Measurements from ENCODE around the gene AIF1.

The AIF1 gene

GRCh38 chr6:31614684-31615578, at the start of gene AIF1:
TSS of gene AIF1 (plus strand) at chr6:31615234. CDS start at chr6:31615330, 96 bp downstream.
- Histone ChIP-seq H3K27me3 (ENCODE audit: control insufficient read depth, insufficient read depth, low read length) (no peaks in the 10 kb centered on the region), H3K9me3 (ENCODE audit: control insufficient read depth, insufficient read depth, low read length) (no peaks in the 10 kb centered on the region), H3K4me3 (ENCODE audit: low read depth, low read length) (no peak within 1 kb of the TSS), H3K27ac (ENCODE audit: low read depth, low read length) (no peak within 1 kb of the TSS), H3K36me3 (ENCODE audit: control insufficient read depth, insufficient read depth, low read length) (no peaks in the 10 kb centered on the region), H3K4me1 (ENCODE audit: control insufficient read depth, insufficient read depth, low read length) (no peaks in the 10 kb centered on the region), H3K9ac (ENCODE audit: low read depth, low read length) (no peak within 1 kb of the TSS)

GRCh38 chr6:31567531-31568370, 47.3 kb upstream of the AIF1 start:
- no peak overlapping the region for H3K4me3 ChIP-seq (ENCODE audit: low read depth, low read length)
- H3K4me1 ChIP-seq (ENCODE audit: control insufficient read depth, insufficient read depth, low read length), result peaks cover 10% of the 10 kb centered on the region; the same call in 1 of the 2 replicates
- H3K27me3 ChIP-seq (ENCODE audit: control insufficient read depth, insufficient read depth, low read length), result no peaks in the 10 kb centered on the region
- H3K9ac ChIP-seq (ENCODE audit: low read depth, low read length), result no peak overlapping the region
- H3K27ac ChIP-seq (ENCODE audit: low read depth, low read length), result no peak overlapping the region
- H3K36me3 ChIP-seq (ENCODE audit: control insufficient read depth, insufficient read depth, low read length), result no peaks in the 10 kb centered on the region
- H3K9me3 ChIP-seq (ENCODE audit: control insufficient read depth, insufficient read depth, low read length), result no peaks in the 10 kb centered on the region

- no peaks in the 10 kb centered on the region for H3K9me3 ChIP-seq (ENCODE audit: control insufficient read depth, insufficient read depth, low read length)
- H3K36me3 ChIP-seq (ENCODE audit: control insufficient read depth, insufficient read depth, low read length), result no peaks in the 10 kb centered on the region
- no peak overlapping the region for H3K4me3 ChIP-seq (ENCODE audit: low read depth, low read length)
- no peak overlapping the region for H3K27ac ChIP-seq (ENCODE audit: low read depth, low read length)
- H3K27me3 ChIP-seq (ENCODE audit: control insufficient read depth, insufficient read depth, low read length), result no peaks in the 10 kb centered on the region
- no peak overlapping the region for H3K9ac ChIP-seq (ENCODE audit: low read depth, low read length)
- H3K4me1 ChIP-seq (ENCODE audit: control insufficient read depth, insufficient read depth, low read length), result peaks cover 10% of the 10 kb centered on the region; the same call in 1 of the 2 replicates
Observed at GRCh38 chr6:31568537-31568961, 46.5 kb upstream of the AIF1 start.

GRCh38 chr6:31569861-31570536, 45.0 kb upstream of the AIF1 start:
- H3K36me3 ChIP-seq (ENCODE audit: control insufficient read depth, insufficient read depth, low read length), result no peaks in the 10 kb centered on the region
- H3K27me3 ChIP-seq (ENCODE audit: control insufficient read depth, insufficient read depth, low read length), result no peaks in the 10 kb centered on the region
- H3K9ac ChIP-seq (ENCODE audit: low read depth, low read length), result no peak overlapping the region
- no peak overlapping the region for H3K4me3 ChIP-seq (ENCODE audit: low read depth, low read length)
- peaks cover 10% of the 10 kb centered on the region; the same call in 1 of the 2 replicates for H3K4me1 ChIP-seq (ENCODE audit: control insufficient read depth, insufficient read depth, low read length)
- H3K27ac ChIP-seq (ENCODE audit: low read depth, low read length), result no peak overlapping the region
- no peaks in the 10 kb centered on the region for H3K9me3 ChIP-seq (ENCODE audit: control insufficient read depth, insufficient read depth, low read length)

- no peak within 1 kb of the TSS for H3K27ac ChIP-seq (ENCODE audit: low read depth, low read length)
- no peaks in the 10 kb centered on the region; the same call in 1 of the 2 replicates for H3K27me3 ChIP-seq (ENCODE audit: control insufficient read depth, insufficient read depth, low read length)
- peaks cover 9% of the 10 kb centered on the region; the same call in 1 of the 2 replicates for H3K4me1 ChIP-seq (ENCODE audit: control insufficient read depth, insufficient read depth, low read length)
- H3K9ac ChIP-seq (ENCODE audit: low read depth, low read length), result no peak within 1 kb of the TSS
- no peaks in the 10 kb centered on the region for H3K36me3 ChIP-seq (ENCODE audit: control insufficient read depth, insufficient read depth, low read length)
- H3K4me3 ChIP-seq (ENCODE audit: low read depth, low read length), result no peak within 1 kb of the TSS
- no peaks in the 10 kb centered on the region for H3K9me3 ChIP-seq (ENCODE audit: control insufficient read depth, insufficient read depth, low read length)
Observed at GRCh38 chr6:31572041-31572911, 42.8 kb upstream of the AIF1 start, which contains the start of gene LTA. TSS of gene LTA (plus strand) at chr6:31572289. CDS start at chr6:31572743, 454 bp downstream.

GRCh38 chr6:31573239-31574105, 41.6 kb upstream of the AIF1 start:
- Histone ChIP-seq H3K27me3 (ENCODE audit: control insufficient read depth, insufficient read depth, low read length) (no peaks in the 10 kb centered on the region; the same call in 1 of the 2 replicates), H3K9ac (ENCODE audit: low read depth, low read length) (no peak overlapping the region), H3K4me3 (ENCODE audit: low read depth, low read length) (no peak overlapping the region)

GRCh38 chr6:31574106-31575061, 40.6 kb upstream of the AIF1 start:
- no peak overlapping the region for H3K9ac ChIP-seq (ENCODE audit: low read depth, low read length)
- H3K36me3 ChIP-seq (ENCODE audit: control insufficient read depth, insufficient read depth, low read length), result no peaks in the 10 kb centered on the region
- H3K27ac ChIP-seq (ENCODE audit: low read depth, low read length), result no peak overlapping the region
- no peaks in the 10 kb centered on the region; the same call in 1 of the 2 replicates for H3K27me3 ChIP-seq (ENCODE audit: control insufficient read depth, insufficient read depth, low read length)
- no peaks in the 10 kb centered on the region for H3K9me3 ChIP-seq (ENCODE audit: control insufficient read depth, insufficient read depth, low read length)
- H3K4me1 ChIP-seq (ENCODE audit: control insufficient read depth, insufficient read depth, low read length), result no peaks in the 10 kb centered on the region; the same call in 1 of the 2 replicates
- H3K4me3 ChIP-seq (ENCODE audit: low read depth, low read length), result no peak overlapping the region

More at GRCh38 chr6:31573239-31574105, 41.6 kb upstream of the AIF1 start:
- no peaks in the 10 kb centered on the region; the same call in 1 of the 2 replicates for H3K4me1 ChIP-seq (ENCODE audit: control insufficient read depth, insufficient read depth, low read length)
- no peak overlapping the region for H3K27ac ChIP-seq (ENCODE audit: low read depth, low read length)
- no peaks in the 10 kb centered on the region for H3K9me3 ChIP-seq (ENCODE audit: control insufficient read depth, insufficient read depth, low read length)
- H3K36me3 ChIP-seq (ENCODE audit: control insufficient read depth, insufficient read depth, low read length), result no peaks in the 10 kb centered on the region

- H3K4me1 ChIP-seq (ENCODE audit: control insufficient read depth, insufficient read depth, low read length), result peaks cover 4% of the 10 kb centered on the region; the same call in 1 of the 2 replicates
- no peaks in the 10 kb centered on the region for H3K36me3 ChIP-seq (ENCODE audit: control insufficient read depth, insufficient read depth, low read length)
- no peak within 1 kb of the TSS for H3K27ac ChIP-seq (ENCODE audit: low read depth, low read length)
- H3K9ac ChIP-seq (ENCODE audit: low read depth, low read length), result no peak within 1 kb of the TSS
- H3K9me3 ChIP-seq (ENCODE audit: control insufficient read depth, insufficient read depth, low read length), result no peaks in the 10 kb centered on the region
- H3K27me3 ChIP-seq (ENCODE audit: control insufficient read depth, insufficient read depth, low read length), result peaks cover 10% of the 10 kb centered on the region
- H3K4me3 ChIP-seq (ENCODE audit: low read depth, low read length), result no peak within 1 kb of the TSS
Observed at GRCh38 chr6:31575335-31575901, 39.6 kb upstream of the AIF1 start, which contains the start of gene TNF. TSS of gene TNF (plus strand) at chr6:31575565. CDS start at chr6:31575742, 177 bp downstream.
